HG03280 (cell line): ENCODE data around the gene DIRAS2.
"Not testable (repeated sequence)": the region's sequence is repeated elsewhere in the genome, so short reads cannot be mapped to it uniquely, and the experiment has no call there.

Source experiments
- ATAC-seq: cut with Tn5 transposase; IDR thresholded peaks from one replicate; pipeline ENCODE4 v1.9.1; 2021; ENCODE audit warnings: mild to moderate bottlenecking, moderate library complexity; ENCODE audit not compliant: unreplicated experiment

The DIRAS2 gene

GRCh38 chr9:90642570-90643539 is at the start of gene DIRAS2:
TSS of gene DIRAS2 (minus strand) at chr9:90642824. CDS start at chr9:90613827, 28,997 bp downstream.
- ATAC-seq: no peak

- no peak for ATAC-seq
Measured at GRCh38 chr9:90684736-90685135, 42.1 kb upstream of the DIRAS2 start.

GRCh38 chr9:90684106-90684505 is 41.5 kb upstream of the DIRAS2 start:
- ATAC-seq: no peak

- no peak for ATAC-seq
Measured at GRCh38 chr9:90680534-90680933, 37.9 kb upstream of the DIRAS2 start.

GRCh38 chr9:90665072-90665471 is 22.4 kb upstream of the DIRAS2 start:
- ATAC-seq: no peak

GRCh38 chr9:90659650-90660364 is 17.2 kb upstream of the DIRAS2 start:
- ATAC-seq: no peak

- ATAC-seq: no peak
Measured at GRCh38 chr9:90658783-90659182, 16.2 kb upstream of the DIRAS2 start.

GRCh38 chr9:90658181-90658580 is 15.6 kb upstream of the DIRAS2 start:
- no peak for ATAC-seq

- not testable (repeated sequence) for ATAC-seq
Measured at GRCh38 chr9:90656876-90657275, 14.3 kb upstream of the DIRAS2 start.

GRCh38 chr9:90651246-90651645 is 8.6 kb upstream of the DIRAS2 start:
- ATAC-seq: no peak

- no peak for ATAC-seq
Measured at GRCh38 chr9:90647843-90648242, 5.2 kb upstream of the DIRAS2 start.

- no peak for ATAC-seq
Measured at GRCh38 chr9:90645721-90646120, 3.1 kb upstream of the DIRAS2 start.

GRCh38 chr9:90641884-90642487 is 638 bp downstream of the DIRAS2 start:
- ATAC-seq: no peak

GRCh38 chr9:90641086-90641485 is 1.5 kb downstream of the DIRAS2 start:
- no peak for ATAC-seq

GRCh38 chr9:90640361-90640760 is 2.3 kb downstream of the DIRAS2 start:
- ATAC-seq: no peak

GRCh38 chr9:90637626-90638025 is 5.0 kb downstream of the DIRAS2 start:
- no peak for ATAC-seq

- ATAC-seq: no peak
Measured at GRCh38 chr9:90632647-90633207, 9.9 kb downstream of the DIRAS2 start.

GRCh38 chr9:90631964-90632363 is 10.7 kb downstream of the DIRAS2 start:
- ATAC-seq: no peak

- no peak for ATAC-seq
Measured at GRCh38 chr9:90629991-90630390, 12.6 kb downstream of the DIRAS2 start.

- no peak for ATAC-seq
Measured at GRCh38 chr9:90629354-90629753, 13.3 kb downstream of the DIRAS2 start.

GRCh38 chr9:90616806-90617205 is 25.8 kb downstream of the DIRAS2 start:
- ATAC-seq: no peak
